SIG-M5 treated with dmso at 0.1 percent for 504 hours (cell line): ENCODE data around the gene THAP4.
"Not testable (repeated sequence)": the region's sequence is repeated elsewhere in the genome, so short reads cannot be mapped to it uniquely, and the experiment has no call there.

ENCODE experiments used
- DNase-seq: peaks from one replicate; lab custom pipeline; 2025; ENCODE audit not compliant: unreplicated experiment; lab: John Stamatoyannopoulos, UW

Gene THAP4

DNA sequence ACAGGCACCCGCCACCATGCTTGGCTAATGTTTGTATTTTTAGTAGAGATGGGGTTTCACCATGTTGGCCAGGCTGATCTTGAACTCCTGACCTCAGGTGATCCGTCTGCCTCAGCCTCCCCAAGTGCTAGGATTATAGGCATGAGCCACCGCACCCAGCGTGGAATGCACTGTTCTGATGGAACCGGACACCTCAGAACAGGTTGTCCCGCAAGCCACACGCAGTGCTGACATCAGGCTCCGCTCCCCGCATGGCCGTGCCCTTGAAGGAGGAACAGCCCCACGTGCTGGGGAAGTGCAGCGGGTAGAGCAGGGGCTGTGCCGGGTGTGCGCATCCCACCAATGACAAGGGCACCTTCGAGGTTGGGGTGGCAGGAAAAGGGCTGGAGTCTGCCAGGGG is 69.7 kb downstream of the THAP4 start:
- DNase-seq = not testable (repeated sequence)

DNA sequence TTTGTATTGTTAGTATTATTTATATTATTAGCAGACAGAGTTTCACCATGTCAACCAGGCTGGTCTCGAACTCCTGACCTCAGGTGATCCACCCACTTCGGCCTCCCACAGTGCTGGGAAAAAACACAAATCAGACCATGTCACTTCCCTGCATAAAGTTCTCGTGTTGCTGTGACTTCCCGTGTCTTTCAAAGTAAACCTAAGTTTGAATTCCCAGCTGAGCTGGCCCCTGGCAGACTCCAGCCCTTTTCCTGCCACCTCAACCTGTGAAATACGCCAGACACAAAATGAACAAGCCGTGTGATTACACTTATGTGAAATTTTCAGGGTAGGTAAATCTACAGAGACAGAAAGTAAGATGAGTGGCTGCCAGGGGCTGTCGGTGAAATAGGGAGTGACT is 70.5 kb downstream of the THAP4 start:
- DNase-seq = no peak

DNA sequence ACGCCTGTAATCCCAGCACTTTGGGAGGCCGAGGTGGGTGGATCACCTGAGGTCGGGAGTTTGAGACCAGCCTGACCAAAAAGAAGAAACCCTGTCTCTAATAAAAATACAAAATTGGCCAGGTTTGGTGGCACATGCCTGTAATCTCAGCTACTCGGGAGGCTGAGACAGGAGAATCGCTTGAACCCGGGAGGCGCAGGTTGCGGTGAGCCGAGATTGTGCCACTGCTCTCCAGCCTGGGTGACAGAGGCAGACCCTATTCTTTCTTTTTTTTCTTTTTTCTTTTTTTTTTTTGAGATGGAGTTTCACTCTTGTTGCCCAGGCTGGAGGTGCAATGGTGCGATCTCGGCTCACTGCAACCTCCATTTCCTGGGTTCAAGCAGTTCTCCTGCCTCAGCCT is 70.9 kb downstream of the THAP4 start:
- not testable (repeated sequence) for DNase-seq

DNA sequence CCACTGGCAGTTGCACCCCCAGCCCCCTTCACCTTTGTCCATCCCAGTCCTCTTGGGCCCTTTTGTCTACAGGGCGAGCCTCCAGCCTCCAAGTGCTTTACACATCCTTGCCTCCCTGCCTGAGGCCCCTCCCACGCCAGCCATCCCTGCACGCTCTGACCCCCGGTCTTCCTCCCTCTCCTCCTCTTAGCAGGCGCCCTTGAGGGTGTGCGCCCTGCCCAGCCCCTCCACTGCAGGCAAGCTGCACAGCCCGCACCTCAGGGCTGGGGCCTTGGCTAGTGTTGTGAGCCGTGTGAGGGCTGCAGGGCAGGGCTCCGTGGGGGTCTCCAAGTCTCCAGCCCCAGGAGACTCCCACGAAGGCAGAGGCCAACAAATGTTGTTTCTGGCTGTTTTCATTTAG is 71.5 kb downstream of the THAP4 start:
- no peak for DNase-seq

DNA sequence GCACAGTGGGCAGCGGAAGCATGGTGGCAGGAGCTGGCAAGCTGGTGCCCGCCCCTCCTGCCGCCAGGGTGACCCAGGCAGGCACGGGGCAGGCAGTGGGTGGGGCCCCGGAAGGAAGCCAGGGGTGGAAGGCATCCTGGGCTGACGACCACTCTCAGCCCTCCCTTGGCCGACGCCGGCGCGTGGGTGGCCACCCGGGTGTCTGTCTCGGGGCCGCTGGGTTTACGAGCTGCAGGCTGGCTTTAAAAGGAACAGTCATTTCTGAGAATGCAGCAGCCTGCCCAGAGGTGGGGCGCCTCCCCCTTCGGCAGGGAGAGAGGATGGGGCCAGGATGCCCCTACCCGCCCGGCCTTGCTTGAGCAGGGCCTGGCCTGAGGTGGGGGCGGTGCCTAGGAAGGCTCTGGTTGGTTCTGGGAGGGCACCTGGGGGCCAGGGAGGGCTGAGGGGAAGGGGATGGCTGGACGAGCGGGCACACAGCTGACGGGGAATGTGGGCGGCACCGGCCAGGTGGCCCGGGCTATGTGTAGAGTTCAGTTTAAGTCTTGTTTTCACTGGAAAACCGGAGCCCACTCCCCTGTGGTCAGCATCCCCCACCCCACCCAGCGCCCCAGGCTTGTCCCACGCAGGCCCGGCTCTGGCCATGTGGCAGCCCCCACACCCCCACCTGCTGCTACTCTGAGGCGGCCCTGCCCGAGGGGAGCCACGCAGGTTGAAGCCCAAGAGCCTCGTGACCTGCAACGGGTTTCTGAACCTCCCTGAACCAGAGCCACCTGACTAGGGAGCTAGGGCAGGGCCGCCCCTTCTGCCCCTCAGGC is 72.2 kb downstream of the THAP4 start:
- DNase-seq = no peak

DNA sequence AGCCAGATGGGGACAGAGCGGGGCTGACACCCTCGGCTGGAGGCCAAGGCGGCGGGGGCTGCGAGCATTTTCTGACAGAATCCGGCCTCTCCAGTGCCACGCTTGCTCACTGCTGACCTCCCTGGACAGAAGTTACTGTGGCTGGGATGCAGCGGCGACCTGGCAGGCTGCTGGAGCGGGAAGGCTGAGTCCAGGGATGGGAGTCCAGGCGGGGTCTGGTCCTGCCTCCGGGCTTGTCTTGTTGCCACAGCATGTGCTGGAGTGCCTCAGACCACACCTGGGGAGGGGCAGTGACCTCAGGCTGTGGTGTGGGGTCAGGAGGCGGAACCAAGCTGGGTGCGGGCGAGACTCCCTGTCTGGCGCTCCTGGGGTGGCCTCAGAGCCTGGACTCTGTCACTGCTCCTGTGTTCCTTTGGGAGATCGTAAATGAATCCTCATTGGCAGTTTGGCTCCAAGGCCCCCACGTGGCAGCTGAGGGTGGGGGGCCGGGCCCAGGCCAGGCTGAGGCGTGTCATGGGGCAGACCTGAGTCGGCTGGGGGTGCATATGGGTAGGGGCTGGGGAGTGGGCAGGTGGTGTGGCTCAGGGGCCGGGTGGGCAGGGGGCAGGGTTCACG is 72.9 kb downstream of the THAP4 start:
- no peak for DNase-seq

DNA sequence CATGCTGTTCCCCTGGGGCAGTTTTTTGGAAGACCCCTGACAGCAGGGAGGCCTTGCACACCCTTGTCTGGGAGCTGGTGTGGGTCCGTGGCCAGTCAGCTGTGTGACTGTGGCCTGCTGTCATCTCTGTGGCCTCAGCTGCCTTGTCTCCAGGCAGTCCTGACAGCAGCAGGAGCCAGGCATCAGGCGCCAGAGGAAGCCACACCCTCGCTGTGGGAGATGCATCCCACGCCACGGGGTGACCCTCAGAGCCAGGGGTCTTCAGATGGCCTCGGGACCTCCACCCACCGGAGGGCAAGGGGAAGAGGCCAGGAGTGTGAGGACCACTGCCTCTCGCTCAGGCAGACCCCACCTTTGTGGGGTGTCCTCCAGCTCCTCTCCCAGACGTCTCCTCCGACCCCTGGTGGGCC is 73.4 kb downstream of the THAP4 start:
- DNase-seq = no peak

DNA sequence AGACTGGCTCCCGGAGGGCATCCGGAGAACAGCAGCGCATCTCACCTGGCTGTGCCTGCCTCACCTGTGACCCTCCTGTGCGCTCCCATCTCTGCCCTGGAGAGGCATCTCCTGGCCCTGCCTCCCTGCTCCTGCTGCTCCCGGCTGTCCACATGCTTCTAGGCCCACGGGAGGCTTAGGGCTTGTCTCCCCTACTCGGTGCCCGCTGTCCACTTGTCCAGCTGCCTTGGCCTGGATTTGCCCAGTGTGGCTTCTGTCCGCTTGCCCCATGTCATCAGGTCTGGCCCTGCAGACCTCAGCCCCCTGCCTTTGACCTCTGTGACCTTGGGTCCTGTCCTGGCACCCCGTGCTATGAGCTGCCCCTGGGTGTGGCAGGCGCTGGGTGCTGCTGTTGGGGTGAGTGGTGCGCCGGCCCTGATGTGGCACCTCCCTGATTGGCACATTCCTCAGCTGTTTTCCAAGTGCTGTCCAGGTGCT is 73.9 kb downstream of the THAP4 start:
- no peak for DNase-seq

DNA sequence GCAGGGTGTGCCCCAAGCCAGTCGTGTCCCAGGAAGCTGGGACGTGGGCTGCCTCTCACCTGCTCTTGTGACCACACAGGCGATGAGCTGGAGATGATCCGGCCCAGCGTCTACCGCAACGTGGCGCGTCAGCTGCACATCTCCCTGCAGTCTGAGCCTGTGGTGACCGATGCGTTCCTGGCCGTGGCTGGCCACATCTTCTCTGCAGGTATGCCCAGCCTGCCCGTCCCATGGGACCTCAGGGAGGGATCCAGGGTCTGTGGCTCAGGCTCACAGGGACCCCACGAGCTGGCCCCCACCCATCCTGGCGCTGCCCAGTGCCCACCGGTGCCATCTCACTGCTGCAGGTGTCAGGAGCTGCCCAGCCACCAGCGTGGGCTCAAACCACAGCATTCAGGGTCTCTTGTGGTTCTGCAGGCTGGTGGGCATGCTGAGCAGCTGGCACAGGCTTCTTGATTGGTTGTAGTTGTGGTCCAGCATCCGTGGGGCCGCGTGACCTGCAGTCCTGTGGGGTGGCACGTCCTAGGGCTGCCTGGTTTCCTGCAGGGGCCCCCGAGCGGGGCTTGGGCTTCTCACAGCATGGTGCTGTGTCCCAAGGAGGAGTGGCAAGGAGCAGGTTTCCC is 74.6 kb downstream of the THAP4 start:
- no peak for DNase-seq

DNA sequence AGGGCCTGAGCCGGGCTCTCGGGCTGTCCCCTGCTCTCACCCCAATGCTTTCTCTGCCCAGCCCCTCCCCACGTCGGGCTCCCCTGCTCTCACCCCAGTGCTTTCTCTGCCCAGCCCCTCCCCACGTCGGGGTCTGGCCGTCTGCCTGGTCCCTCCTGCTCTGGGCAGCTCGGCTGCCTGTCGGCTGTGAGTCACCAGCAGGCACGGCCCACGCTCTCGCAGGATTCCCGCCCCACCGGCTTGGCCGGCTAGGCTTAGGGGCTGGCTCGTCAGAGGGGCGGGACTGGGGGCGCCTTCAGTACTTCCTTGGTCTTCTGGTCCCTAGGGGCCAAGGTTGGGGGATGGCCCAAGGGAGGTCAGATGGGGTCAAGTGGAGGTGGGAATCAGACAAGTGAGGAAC is 75.1 kb downstream of the THAP4 start:
- no peak for DNase-seq

DNA sequence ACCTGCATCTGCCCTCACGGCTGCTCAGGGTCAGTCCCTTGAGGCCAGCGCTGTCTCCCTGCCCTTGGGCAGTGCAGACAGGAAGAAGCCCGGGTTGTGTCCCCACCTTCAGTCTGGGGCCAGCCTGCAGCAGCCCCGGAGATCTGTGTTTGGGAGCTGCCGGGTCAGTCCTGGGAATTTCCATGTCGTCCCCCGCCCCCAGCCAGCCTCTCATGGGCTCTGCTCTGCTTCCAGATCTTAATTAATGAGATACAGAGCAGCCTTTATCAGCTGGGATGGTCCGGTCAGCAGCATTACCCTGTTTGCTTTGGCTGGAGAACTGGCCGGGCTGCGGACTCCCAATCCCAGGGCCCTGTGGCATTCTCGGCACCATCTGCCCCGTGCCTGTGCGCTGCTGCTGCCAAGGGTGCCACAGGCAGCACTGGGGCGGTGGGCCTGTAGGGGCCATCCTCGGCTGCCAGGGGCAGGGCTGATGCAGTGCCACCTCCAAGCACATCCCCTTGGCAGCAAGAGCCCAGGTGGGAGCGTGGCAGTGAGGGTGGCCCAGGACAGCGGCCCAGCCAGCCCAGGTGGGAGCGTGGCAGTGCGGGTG is 76.0 kb downstream of the THAP4 start:
- DNase-seq = no peak

DNA sequence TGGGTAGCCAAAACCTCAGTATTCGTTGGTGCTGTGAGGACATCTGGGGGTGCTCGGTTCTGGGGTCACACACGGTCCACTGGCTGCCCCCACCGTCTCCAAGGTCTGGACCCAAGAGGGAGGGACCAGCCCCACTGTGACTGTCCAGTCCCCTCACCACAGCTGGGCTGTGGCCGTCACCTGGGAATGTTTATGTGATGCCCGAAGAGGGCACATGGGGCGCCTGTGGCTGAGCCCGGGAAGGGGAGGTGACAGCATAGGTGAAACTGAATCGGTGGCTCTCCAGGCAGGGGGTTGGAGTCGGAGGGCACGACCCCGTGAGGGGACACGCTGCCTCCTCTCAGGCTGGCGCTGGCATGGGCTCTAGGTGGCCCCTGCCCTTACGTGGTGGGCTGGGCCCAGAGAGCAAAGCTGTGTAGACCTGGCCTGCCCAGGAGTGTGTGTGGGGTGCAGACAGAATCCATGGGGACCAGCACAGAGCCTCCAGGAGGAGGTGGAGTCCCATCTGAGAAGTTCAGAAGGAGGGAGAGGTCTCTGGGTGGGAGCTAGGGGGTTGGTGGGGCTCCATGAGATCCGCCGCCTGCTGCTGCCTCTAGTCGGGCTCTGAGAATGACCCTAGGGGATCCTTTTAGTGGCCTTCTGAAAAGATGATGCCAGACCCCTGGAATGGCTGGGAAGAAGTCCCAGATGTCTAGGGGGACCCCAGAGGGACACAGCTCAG is 76.6 kb downstream of the THAP4 start:
- DNase-seq = no peak

DNA sequence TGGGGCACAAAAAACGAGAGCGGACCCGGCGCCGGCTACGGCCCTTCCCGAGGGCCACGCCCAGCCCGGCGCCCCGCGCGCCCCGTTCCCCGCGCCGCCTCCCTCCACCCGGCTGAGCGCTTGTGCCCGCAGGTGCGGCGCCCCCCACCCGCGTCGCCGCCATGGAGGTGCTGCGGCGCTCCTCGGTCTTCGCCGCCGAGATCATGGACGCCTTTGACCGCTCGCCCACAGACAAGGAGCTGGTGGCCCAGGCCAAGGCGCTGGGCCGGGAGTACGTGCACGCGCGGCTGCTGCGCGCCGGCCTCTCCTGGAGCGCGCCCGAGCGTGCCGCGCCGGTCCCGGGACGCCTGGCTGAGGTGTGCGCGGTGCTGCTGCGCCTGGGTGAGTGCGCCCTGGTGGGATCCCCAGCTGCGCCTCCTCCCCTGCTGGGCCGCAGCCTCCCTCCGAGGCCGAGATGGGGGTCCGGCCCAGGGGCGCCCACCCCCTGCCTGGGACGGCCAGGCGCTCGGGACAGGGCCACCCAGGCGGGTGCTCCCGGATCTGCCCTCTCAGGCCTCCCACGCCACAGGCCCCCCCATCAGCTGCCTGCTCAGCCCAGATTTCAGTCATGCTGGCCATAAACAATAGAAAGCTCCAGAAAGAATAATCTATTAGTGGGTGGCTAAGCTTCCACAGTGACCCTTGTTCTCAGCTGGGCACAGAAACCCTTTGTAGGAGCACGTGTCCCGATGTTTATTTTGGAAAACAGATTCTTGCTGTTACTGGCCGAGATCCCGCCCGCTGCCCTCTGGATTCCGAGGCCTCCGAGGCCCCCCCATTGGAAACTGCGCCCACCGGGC is 77.4 kb downstream of the THAP4 start:
- DNase-seq = no peak

DNA sequence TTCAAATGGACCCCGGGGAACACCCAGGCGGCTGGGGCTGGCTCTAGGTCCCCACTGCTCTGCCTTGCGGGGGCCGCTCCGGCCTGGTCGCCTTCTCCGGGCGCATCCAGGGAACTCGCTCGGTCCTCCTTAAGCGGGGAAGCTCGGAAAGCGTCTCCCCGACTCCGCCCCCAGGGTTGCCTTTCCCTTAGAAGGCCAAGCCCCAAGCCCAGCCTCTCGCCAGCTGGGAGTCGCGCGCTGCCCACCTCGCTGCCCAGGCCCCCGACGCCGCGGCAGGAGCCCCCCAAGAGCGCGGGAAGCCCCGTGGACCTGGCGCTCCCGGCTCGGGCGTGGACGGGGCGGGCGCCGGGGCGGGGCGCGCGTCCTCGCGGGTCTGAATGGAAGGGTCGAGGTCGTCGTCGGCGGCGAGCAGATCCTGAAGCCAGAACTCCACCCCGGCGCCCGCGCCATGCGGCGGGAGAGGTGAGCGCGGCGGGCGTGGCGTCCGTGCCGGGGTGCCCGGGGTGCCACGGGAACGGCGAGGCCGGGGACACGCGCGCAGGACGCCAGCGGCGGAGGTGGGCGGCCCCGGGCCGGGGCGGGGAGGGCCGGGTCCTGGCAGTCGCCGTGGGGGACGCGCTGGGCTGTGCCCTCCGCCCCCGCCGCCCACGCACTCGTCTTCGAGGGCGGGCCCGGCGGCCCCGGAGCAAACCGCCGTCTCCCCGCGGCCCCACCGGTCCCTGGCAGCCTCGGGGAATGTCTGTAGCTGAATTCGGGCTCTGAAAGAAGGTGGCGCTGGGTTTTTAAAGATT is 78.2 kb downstream of the THAP4 start, which contains the start of gene BOK:
Gene BOK (plus strand): TSS at position 214 of the 791 bp plus-strand sequence. CDS start 739 bp downstream, outside the sequence.
- no peak for DNase-seq

DNA sequence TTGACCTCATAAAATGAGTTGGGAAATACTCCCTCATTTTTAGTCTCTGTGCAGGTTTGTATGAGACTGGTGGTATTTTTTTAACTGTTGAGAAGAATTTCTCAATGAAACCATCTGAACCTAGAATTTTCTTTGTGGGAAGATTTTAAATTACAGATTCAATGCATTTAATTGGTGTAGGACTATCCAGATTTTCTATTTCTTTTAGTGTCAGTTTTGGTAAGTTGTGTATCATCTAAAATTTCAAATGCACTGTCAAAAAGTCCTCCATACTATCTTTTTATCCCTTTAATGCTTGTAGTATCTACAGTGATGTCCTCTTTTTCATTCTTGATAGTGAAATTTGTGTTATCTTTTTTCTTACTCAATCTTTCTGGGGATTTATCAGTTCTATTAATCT is 80.2 kb downstream of the THAP4 start:
- DNase-seq = no peak

DNA sequence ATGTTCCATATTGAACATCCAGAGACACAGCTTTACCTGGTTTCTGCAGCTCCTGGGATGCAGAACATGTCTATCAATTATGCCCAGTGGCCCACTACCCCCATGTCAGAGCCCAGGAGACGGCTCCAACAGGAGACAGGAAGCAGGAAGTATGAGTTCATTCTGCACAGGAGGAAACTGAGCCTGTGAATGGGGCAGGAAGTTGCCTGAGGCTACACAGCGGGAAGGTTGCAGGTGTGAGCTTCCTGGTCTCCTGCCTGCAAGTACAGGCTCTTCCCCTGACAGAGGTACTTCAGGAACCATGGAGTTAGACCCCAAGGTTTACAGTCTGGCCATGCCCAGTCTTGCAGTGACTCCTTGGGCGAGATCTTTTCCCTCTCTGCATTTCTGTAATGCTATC is 81.2 kb downstream of the THAP4 start:
- DNase-seq = no peak

DNA sequence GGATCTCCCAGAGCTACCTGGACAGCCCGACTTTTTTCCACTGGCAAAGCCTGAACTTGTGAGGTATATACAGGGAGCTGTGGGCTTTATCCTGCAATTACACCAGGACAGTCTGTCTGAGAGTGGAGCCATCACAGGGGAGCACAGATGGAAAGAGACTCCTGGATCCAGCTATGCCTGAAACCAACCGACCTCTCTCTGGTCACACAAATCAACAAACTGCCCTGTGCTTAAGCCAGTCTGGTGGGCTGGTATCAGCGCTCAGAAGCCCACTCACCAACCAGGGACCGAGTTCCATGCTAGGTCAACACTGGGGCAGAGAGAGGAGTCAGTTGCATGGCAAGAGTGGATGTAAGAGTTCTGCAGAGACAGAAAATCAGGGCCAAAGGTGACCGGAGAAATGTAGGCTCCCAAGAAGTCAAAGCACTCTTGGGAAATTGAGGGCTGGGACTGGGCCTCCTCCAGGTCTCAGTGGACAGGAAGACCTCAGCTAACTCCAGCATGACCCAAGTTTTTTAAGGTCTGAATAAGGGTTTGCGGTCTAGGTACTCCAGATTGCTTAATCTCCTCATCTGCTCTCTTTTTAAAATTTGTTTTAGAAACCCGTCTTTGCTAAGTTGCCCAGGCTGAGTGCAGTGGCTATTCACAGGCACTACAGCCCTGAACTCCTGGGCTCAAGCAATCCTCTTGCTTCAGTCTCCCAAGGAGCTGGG is 82.2 kb downstream of the THAP4 start:
- no peak for DNase-seq

DNA sequence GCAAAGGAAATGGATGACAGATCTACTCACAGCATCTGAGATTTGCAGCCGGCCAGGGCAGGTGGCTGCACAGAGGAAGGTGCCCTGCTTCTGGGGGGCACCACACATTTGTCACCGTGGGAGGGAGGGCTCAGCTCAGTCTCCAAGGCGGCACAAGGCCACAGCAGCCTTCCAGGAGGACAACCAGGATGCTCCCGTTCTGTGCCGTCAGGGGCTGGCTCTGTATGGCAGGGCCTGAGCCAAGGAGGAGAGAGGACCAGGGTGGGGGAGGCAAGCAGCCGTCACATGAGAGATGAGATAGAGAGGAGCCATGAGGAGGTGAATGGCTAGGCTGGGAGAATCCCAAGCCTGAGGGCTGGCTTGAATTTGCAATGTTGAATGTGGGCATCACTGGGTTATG is 83.0 kb downstream of the THAP4 start:
- no peak for DNase-seq

DNA sequence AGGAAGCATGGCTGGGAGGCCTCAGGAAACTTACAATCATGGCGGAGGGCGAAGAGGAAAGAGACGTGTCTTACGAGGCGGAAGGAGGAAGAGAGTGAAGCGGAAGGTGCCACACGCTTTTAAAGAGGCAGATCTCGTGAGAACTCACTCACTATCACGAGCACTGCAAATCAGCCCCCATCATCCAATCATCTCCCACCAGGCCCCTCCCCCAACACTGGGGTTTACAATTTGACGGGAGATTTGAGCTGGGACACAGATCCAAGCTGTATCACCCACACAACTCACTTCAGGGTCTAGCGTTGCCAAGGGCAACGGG is 83.5 kb downstream of the THAP4 start:
- DNase-seq = no peak
